ENCODE data around the gene ANKRD37.
"Not testable (repeated sequence)": the region's sequence is repeated elsewhere in the genome, so short reads cannot be mapped to it uniquely, and the experiment has no call there.

The ANKRD37 gene

GRCh38 chr4:185396724-185397385, at the start of gene ANKRD37:
TSS of gene ANKRD37 (plus strand) at chr4:185396841. CDS start at chr4:185396924, 83 bp downstream.
- in situ Hi-C loops (cut with MboI; ENCODE audit: low sequenced_read_pairs) = no loop called here

- in situ Hi-C loops (cut with MboI; ENCODE audit: low sequenced_read_pairs) = no loop called here
Observed at GRCh38 chr4:185346975-185347601, 49.6 kb upstream of the ANKRD37 start.

GRCh38 chr4:185351691-185352090, 45.0 kb upstream of the ANKRD37 start:
- in situ Hi-C loops (cut with MboI; ENCODE audit: low sequenced_read_pairs) = no loop called here

- in situ Hi-C loops (cut with MboI; ENCODE audit: low sequenced_read_pairs) = no loop called here
Observed at GRCh38 chr4:185352202-185352601, 44.4 kb upstream of the ANKRD37 start.

GRCh38 chr4:185352741-185353140, 43.9 kb upstream of the ANKRD37 start:
- in situ Hi-C loops (cut with MboI; ENCODE audit: low sequenced_read_pairs) = no loop called here

- in situ Hi-C loops (cut with MboI; ENCODE audit: low sequenced_read_pairs) = no loop called here
Observed at GRCh38 chr4:185357211-185357610, 39.4 kb upstream of the ANKRD37 start.

GRCh38 chr4:185357733-185358440, 38.8 kb upstream of the ANKRD37 start:
- in situ Hi-C loops (cut with MboI; ENCODE audit: low sequenced_read_pairs) = no loop called here

GRCh38 chr4:185358514-185358913, 38.1 kb upstream of the ANKRD37 start:
- in situ Hi-C loops (cut with MboI; ENCODE audit: low sequenced_read_pairs) = no loop called here

GRCh38 chr4:185358959-185359358, 37.7 kb upstream of the ANKRD37 start:
- in situ Hi-C loops (cut with MboI; ENCODE audit: low sequenced_read_pairs) = no loop called here

- in situ Hi-C loops (cut with MboI; ENCODE audit: low sequenced_read_pairs) = no loop called here
Observed at GRCh38 chr4:185359767-185360446, 36.7 kb upstream of the ANKRD37 start.

- in situ Hi-C loops (cut with MboI; ENCODE audit: low sequenced_read_pairs) = no loop called here
Observed at GRCh38 chr4:185361872-185362271, 34.8 kb upstream of the ANKRD37 start.

GRCh38 chr4:185362570-185362969, 34.1 kb upstream of the ANKRD37 start:
- in situ Hi-C loops (cut with MboI; ENCODE audit: low sequenced_read_pairs) = not testable (repeated sequence)

GRCh38 chr4:185363251-185363650, 33.4 kb upstream of the ANKRD37 start:
- in situ Hi-C loops (cut with MboI; ENCODE audit: low sequenced_read_pairs) = no loop called here

GRCh38 chr4:185364886-185365285, 31.8 kb upstream of the ANKRD37 start:
- in situ Hi-C loops (cut with MboI; ENCODE audit: low sequenced_read_pairs) = no loop called here

- in situ Hi-C loops (cut with MboI; ENCODE audit: low sequenced_read_pairs) = no loop called here
Observed at GRCh38 chr4:185369731-185370130, 26.9 kb upstream of the ANKRD37 start.

GRCh38 chr4:185370268-185370949, 26.2 kb upstream of the ANKRD37 start:
- in situ Hi-C loops (cut with MboI; ENCODE audit: low sequenced_read_pairs) = no loop called here

GRCh38 chr4:185371702-185372101, 24.9 kb upstream of the ANKRD37 start:
- in situ Hi-C loops (cut with MboI; ENCODE audit: low sequenced_read_pairs) = no loop called here

- in situ Hi-C loops (cut with MboI; ENCODE audit: low sequenced_read_pairs) = no loop called here
Observed at GRCh38 chr4:185374027-185374426, 22.6 kb upstream of the ANKRD37 start.

GRCh38 chr4:185374573-185374972, 22.1 kb upstream of the ANKRD37 start:
- in situ Hi-C loops (cut with MboI; ENCODE audit: low sequenced_read_pairs) = no loop called here

GRCh38 chr4:185378264-185378663, 18.4 kb upstream of the ANKRD37 start:
- in situ Hi-C loops (cut with MboI; ENCODE audit: low sequenced_read_pairs) = no loop called here

Measured in HL-60/S4 treated with phorbol 12-myristate 13-acetate at 8.2 ng/mL for 4 days and 3 days (cell line).